ENCODE results near the gene NEUROG2.

GRCh38 chr4:112473985-112474384 lies 42.0 kb downstream of the NEUROG2 start:
- TF ChIP-seq CTCF (IDR thresholded peaks at IDR 0.05 in 2 of 3, conservative IDR thresholded peaks at IDR 0.05 in 1 of 3; ENCODE audit: borderline replicate concordance in 1 of 3, insufficient read depth in 1 of 3, low read depth in 2 of 3, low read length in 2 of 3) (no peak), FOSL1 (IDR thresholded peaks at IDR 0.05; ENCODE audit: low read depth) (no peak), EGR1 (IDR thresholded peaks at IDR 0.05; ENCODE audit: low read depth) (no peak), EZH2 (IDR thresholded peaks at IDR 0.05) (no peak), POLR2A (IDR thresholded peaks at IDR 0.05; ENCODE audit: borderline replicate concordance, extremely low read depth, insufficient read depth, insufficient read length) (no peak), POLR2AphosphoS5 (IDR thresholded peaks at IDR 0.05; ENCODE audit: low read depth, low read length) (no peak), ZNF274 (IDR thresholded peaks at IDR 0.05; ENCODE audit: low read depth, low read length) (no peak), RAD21 (IDR thresholded peaks at IDR 0.05; ENCODE audit: low read depth) (no peak), JUND (IDR thresholded peaks at IDR 0.05) (no peak), SP1 (IDR thresholded peaks at IDR 0.05; ENCODE audit: low read depth) (no peak), CEBPB (IDR thresholded peaks at IDR 0.05; ENCODE audit: low read depth) (no peak), EZH2phosphoT487 (IDR thresholded peaks at IDR 0.05; ENCODE audit: borderline replicate concordance) (no peak), YY1 (IDR thresholded peaks at IDR 0.05; ENCODE audit: extremely low read depth, insufficient replicate concordance, low read depth, low read length) (no peak), ZFX (IDR thresholded peaks at IDR 0.05) (no peak)
